HG03521 (cell line): Measurements from ENCODE around the gene ZNF599.
"Not testable (repeated sequence)": the region's sequence is repeated elsewhere in the genome, so short reads cannot be mapped to it uniquely, and the experiment has no call there.

Experiments
- ATAC-seq: cut with Tn5 transposase; IDR thresholded peaks from one replicate; pipeline ENCODE4 v1.9.1; 2021; ENCODE audit warnings: mild to moderate bottlenecking, moderate library complexity; ENCODE audit not compliant: unreplicated experiment

ZNF599 gene

DNA sequence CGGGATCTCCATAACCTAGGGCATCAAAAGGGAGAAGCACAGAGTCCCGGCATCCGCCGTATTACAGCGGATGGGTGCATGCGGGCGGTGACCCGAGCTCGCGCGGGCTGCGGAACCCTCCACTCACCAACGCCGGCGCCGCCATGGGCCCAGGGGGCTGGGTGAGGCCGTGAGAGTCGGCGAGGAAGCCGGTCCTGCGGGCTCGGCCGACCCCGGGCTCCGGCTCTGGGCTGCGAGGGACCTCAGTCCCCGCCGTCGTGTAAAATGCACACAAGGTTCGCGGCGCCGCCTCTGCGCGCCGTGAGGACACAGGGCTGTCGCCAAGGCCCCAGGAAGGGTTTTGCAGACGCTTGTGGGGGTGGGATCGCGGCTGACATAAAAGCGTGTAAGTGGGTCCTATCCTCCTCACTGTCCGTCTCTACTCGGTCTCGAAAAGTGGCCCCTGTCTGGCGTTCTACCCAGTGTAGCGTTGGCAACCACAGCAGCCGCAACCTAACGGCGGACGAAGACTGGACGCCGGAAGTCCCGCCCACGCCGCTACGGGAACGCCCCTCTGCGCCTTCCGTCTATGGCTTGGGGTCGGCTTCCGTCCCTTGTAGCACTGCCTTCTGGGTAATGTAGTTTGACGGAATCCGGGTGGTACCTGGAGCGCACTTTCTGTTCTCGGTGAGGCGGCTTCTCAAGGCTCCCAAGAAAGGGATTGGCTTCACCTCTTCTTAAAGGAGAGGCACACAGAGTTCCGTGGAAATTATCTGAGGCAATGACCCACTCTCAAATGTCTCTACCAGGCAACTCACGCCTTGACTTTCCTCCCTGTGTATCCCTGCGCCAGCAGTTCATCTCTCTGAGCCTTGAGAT, at the start of gene ZNF599:
TSS of gene ZNF599 (minus strand) at position 519 of the 858 bp plus-strand sequence. CDS start at position 145, 374 bp downstream.
- peak; percentile 99 for ATAC-seq

DNA sequence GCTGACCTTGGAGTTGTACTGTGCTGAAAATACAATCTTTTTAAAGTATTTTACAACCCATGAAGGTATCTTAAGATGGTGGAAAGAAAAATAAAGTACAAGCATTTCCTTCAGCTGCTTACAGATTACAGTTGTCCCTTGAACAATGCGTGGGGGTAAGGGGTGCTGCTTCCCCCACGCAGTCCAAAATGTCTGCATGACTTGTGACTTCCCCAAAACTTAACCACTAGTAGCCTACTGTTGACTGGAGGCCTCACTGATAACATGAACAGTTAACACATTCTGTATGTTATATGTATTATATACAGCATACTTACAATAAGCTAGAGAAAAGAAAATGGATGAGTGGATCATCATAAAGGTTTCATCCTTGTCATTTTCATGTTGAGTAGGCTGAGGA, 45.3 kb upstream of the ZNF599 start:
- no peak for ATAC-seq

DNA sequence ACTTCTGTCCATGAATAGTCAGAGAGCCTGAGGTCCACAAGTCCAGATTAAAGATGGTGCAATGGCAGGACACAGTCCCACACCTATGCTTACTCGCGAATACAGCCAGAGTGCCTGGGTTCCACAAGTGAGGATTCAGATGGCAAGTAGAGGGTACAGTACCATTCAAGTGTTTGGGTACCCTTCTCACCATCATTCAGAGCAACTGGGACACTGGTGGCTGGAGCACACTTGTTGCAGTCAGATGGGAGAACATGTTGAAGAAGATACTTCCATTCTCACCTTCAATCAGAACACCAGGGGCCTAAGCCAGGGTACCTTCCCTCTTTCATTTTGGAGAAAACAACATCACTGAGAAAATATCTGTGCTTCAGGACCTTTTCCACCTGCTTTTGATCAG, 43.7 kb upstream of the ZNF599 start:
- no peak for ATAC-seq

DNA sequence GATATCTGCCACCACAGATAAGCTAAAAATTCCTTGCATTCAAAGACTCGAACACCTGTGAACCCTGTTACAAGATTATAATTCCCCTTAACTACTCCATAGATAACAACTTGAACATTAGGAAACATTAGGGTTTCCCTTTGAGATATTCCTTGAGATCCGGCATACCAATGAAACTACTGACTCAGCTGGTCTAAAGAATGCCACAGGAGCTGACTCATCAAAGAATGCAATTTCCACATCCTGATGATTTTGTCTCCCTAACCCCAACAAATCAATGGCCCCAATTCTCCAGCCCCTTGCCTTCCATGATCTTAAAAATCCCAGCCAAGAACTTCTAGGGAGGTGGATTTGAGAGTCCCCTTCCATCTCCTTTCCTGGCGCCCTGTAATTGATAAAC, 35.6 kb upstream of the ZNF599 start:
- no peak for ATAC-seq

DNA sequence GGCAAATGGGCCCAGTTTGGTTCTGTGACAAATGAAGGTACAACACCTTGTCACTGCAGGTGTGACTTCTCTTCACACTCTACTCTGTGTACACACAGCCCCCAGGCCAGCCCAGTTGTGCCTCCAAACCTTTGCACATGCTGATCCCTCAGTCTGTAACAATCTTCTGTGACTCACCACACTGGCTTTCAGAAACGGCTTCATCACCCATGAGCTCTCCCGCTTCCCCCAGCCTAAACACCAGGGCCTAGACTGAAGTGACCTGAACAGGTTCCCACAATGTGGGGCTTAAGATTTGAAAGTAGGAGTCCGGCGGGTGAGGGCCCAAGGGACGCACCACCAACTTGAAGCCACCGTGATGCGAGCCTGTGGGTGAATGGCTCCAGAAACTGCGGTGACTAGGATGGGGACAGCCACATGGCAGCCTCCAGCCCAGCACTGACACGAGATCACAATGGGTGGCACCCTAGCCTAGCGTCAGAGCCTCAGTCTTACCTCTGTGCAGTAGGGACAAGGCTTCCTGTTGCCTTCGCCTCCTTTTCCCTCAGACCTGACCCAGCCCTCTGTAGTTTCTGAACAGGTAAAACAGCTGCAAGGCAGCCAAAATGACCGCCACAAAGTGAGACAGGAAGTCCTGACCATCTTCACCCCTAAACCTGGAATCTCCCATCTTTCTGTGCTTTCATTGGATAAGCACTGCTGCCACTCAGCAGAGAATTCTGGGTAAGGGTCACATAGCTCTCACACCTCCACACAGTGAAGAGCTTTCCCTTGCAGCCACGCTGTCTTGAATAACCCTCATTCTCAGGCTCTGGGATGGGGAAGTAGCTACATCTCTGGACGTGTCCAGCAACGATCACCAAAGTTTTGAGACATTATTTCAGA, 34.2 kb upstream of the ZNF599 start:
- no peak for ATAC-seq

DNA sequence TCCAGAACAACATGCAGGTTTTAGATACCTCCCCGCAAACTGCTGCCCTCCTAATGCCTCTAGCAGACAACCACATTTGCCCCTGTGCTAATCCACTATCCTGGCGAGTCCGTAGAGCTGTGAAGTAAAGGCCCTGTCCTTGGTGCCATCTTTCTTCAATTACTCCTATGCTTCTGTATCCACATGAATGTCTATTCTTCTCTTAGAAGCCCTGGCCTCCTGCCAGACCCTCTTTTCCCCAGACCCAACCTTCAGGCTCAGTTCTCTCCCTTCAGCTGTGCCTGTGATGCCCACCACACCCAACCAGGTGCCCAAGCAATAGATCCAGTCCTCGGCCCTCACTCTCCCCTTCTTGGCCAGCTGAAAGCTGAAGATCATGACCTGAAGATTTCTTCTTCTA, 31.1 kb upstream of the ZNF599 start:
- ATAC-seq: no peak

DNA sequence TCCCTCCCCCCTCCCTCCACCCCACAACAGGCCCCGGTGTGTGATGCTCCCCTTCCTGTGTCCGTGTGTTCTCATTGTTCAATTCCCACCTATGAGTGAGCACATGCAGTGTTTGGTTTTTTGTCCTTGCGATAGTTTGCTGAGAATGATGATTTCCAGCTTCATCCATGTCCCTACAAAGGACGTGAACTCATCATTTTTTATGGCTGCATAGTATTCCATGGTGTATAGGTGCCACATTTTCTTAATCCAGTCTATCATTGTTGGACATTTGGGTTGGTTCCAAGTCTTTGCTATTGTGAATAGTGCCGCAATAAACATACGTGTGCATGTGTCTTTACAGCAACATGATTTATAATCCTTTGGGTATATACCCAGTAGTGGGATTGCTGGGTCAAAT, 23.9 kb upstream of the ZNF599 start:
- not testable (repeated sequence) for ATAC-seq

DNA sequence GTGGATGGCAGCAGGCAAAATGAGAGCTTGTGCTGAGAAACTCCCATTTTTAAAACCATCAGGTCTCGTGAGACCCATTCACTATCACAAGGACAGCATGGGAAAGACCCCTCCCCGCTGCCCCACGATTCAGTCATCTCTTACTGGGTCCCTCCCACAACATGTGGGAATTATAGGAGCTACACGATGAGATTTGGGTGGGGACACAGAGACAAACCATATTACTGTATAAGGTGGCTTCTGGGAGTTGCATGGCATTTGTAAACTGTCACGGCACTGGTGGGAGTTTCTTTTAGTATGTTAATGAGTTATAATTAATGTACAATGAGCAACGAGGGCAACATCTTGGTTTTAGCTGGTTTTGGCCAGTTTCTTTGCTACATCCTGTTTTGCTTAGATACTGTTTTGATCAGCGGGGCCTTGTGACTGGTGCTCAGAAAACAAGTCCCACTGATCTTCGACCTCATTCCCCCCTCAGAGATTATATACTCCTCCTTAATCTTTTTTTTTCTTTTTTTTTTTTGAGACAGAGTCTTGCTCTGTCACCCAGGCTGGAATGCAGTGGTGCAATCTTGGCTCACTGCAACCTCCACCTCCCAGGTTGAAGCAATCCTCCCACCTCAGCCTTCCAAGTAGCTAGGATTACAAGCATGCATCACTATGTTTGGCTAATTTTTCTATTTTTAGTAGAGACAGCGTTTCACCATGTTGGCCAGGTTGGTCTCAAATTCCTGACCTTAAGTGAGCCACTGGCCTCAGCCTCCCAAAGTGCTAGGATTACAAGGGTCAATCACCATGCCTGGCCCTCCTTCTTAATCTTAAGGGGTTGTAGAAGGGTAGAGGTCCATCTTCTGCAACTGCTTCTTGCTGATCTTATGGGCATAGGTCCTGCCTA, 21.3 kb upstream of the ZNF599 start:
- no peak for ATAC-seq

DNA sequence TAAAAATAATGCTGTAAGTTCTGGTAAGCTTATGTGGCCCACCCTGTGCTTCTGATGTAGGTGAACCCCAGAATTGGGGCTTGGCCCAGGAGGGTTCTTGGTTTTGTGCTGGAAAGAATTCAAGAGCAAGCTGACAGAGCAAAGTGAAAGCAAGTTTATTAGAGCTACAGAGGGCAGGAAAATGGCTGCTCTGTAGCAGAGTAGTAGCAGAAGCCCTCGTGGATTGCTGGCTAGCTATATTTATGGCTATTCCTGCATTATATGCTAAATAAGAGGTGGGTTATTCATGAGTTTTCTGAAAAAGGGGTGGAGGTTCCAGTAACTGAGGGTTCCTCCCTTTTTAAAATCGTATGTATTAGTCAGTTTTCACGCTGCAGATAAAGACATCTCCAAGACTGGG, 20.6 kb upstream of the ZNF599 start:
- ATAC-seq: no peak

DNA sequence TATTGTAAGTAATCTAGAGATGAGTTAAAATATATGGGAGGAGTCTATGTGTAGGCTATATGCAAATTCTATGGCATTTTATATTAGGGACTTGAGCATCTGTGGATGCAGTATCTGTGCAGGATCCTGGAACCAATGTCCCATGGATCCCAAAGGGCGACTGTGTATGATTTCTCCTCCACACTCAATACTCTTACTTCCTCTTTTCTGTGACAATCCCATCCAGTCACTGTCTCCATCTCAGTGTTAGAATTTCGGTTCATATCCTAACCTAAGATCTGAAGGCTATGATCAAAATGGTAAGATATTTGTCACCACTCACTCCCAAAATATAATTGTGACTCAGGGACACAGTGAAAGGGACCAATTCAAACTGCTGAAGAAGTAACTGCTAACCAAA, 15.1 kb upstream of the ZNF599 start:
- ATAC-seq: no peak

DNA sequence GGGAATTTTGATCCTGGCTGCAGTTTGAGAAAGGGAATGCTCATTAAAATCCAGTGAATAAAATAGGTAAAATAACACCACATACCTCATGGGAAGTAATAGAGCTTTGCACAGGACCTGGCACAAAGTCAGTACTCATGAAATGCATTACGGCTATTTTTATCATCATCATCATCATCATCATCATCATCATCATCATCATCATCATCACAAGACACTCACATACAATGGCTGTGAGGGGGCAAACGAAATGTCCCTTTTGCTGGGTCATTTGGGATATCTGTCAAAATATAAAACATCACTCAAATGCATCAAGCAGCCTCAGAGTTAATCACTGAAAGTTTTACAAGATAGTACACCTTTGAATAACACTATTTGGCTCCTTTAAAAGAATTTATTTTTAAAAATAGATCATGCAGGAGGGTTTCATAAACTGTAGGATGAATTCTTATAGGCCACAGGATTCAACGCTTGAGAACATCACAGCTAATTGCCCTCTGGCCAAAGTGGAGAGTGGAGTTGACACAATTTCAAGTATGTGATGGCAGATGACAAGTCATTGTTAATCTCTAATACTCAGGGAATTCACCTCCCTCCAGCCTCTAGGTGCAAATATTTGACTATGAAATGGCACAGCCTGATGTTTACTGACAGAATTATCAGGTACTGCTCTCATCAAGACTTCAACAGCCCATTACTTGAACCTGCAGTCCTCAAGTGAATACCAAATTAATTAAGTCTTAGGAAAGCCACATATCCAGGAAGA, 14.2 kb upstream of the ZNF599 start:
- no peak for ATAC-seq

DNA sequence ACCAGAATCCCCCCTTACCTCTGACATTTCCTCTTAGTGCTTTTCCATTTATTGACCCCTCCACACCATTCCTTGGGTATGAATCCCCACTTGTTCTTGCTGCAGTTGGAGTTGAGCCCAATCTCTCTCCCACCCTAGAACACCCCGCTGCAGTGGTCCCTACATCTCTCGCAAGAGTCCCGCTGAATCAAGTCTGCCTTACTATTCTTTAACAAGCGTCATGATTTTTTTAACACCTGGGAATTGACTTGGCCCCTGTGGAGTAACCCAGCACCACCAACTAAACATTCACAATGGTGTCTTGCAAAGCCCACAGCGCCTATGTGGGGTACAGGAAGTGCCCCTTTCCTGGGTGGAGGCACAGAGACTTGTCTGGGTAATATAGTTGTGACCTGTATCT, 13.2 kb upstream of the ZNF599 start:
- ATAC-seq: no peak

DNA sequence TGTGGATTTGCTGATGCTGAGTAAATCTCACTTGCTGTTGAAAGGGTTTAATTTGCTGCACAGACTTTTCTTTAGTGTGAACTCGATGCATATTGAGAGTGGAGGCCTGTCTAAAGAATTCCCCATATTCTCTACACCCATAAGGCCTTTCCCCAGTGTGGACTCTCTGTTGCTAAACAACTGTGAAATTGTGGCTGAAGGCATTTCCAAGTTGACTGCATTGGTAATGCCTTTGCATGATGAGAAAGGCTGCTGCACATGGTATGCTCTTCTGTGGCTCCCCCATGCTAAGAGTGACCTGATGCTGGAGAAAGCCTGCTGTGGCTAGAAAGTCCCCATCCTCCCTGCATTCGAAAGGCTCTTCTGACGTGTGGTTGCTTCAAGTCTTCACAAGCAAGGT, 6.6 kb upstream of the ZNF599 start:
- no peak for ATAC-seq

DNA sequence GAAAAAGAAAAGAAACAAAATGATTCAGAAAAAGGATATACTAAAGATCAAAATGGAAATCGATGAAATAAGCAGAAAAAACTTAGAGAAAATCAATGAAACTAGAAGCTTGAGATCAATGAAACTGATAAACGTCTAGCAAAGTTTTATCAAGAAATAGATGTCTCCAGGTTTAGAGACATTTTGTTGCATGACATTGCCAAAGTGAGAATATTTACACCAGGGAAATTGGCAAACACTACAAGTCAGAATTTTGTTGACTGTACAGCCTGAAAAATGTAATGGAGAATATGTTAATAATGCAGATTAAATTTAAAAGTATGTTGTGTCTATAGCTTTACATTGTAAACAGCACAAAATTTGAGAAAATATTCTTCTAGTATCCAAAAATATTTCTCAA, 5.3 kb upstream of the ZNF599 start:
- ATAC-seq: no peak

DNA sequence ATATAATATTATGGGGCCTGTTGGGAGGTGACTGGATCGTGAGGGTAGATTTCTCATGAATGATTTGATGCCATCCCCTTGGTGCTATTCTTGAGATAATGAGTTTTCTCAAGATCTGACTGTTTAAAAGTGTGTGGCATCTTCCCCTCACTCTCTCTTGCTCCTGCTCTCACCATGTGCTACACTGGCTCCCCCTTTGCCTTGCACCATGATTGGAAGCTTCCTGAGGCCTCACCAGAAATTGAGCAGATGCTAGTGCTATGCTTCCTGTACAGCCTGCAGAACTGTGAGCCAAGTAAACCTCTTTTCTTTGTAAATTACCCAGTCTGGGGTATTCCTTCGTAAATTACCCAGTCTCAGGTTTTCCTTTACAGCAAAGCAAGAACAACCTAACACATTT, 1.8 kb upstream of the ZNF599 start:
- no peak for ATAC-seq

DNA sequence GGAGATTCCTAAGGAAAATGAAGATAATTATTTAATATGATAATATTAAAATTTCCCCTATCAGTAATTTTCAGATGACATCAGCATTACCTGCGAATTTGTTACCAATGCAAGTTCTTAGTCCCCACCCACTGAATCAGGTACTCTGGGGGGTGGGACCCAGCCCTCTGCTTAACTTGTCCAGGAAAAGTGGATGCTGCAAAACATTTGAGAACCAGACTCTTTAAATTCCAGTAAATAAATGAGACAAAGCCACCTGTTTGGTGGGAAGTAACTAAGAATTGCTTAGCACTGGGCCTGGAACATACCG, 495 bp upstream of the ZNF599 start:
- no peak for ATAC-seq

DNA sequence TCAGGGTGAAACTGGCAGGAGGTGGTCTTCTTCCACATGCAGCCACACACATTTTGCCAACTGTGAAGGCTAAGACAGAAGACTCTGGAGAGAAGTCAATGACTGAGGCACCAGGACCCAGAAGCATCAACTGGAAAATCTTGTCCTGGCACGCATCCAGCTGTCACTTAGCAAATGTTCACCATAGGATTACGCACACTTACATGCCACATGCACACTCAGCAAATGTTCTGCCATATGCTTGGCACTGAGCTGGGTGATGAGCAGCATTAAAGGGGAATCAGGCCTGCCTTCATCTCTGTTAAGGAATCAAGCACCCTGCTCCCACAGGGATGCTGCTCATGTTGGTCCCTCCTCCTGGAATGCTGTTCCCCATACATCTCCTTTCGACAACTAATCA, 5.1 kb downstream of the ZNF599 start:
- no peak for ATAC-seq

DNA sequence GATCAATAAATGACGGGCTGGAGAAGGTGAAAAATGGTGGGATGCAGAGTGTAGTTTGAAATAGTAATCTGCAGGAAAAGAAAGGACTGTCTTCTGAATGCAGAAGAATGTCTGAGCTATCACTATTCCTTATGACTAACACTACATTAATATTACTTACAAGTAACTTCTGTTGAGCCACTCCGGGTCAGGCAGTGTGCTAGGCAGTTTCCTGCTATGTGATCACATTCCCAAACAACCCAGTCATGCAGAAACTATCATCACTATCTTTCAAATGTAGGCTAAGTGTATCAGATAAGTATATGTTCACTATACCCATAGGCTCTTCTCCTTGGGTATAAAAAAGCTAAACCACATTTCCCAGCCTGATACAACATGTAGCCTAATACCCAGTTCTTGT, 6.6 kb downstream of the ZNF599 start:
- ATAC-seq: no peak

DNA sequence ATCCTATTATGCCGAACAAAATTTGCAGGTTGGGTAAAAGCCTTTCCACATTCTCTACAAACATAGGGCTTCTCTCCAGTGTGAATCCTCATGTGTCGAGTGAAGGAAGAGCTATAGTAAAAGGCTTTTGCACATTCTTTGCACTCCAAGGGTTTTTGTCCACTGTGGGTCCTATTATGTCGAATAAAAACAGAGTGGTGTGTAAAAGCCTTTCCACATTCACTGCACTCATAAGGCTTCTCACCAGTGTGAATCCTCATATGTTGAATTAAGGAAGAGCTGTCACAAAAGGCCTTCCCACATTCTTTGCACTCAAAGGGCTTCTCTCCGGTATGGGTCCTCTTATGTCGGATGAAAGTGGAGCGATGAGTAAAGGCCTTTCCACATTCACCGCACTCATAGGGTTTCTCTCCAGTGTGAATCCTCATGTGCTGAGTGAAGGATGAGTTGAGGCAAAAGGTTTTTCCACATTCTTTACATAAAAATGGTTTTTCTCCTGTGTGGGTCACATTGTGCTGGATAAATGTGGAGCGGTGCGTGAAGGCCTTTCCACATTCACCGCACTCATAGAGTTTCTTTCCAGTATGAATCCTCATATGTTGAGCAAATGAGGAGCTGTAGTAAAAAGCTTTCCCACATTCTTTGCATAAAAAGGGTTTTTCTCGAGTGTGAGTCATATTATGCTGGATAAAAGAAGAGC, 13.6 kb downstream of the ZNF599 start:
- no peak for ATAC-seq

DNA sequence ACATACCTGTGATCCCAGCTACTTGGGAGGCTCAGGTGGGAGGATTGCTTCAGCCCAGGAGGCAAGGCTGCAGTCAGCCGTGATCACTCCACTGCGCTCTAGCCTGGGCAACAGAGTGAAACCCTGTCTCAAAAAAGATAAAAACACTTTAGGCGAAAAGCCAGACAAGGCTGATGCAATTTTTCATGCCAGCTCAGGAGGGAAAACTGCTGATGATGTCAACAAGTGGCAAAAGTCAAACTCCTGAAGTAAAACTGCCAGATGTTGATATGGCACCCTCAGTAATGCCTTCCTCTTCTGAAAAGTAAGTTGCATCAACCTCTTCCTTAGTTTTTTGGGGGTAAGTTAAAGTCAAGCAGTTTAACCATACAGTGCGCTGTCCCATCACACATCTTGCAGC, 15.6 kb downstream of the ZNF599 start:
- ATAC-seq: no peak
